ENCODE results near the gene DMC1.

The DMC1 gene

GRCh38 chr22:38564669-38565068 is 5.3 kb downstream of the DMC1 start:
- no peaks in the 10 kb centered on the region for H3K4me1 ChIP-seq (ENCODE audit: control insufficient read depth in 1 of 2, insufficient read depth in 2 of 2, low read length in 2 of 2)
- no peaks in the 10 kb centered on the region for H3K9me3 ChIP-seq (ENCODE audit: control insufficient read depth in 1 of 2, low read length in 2 of 2)
- no peak overlapping the region for H3K4me3 ChIP-seq (ENCODE audit: low read depth in 1 of 2, low read length in 2 of 2)
- H3K27me3 ChIP-seq (ENCODE audit: low read depth, low read length): no peaks in the 10 kb centered on the region
- H3K27ac ChIP-seq (ENCODE audit: low read length): no peak overlapping the region
- H3K36me3 ChIP-seq (ENCODE audit: control insufficient read depth in 1 of 2, insufficient read depth in 2 of 2, low read length in 2 of 2): no peaks in the 10 kb centered on the region

DNA sequence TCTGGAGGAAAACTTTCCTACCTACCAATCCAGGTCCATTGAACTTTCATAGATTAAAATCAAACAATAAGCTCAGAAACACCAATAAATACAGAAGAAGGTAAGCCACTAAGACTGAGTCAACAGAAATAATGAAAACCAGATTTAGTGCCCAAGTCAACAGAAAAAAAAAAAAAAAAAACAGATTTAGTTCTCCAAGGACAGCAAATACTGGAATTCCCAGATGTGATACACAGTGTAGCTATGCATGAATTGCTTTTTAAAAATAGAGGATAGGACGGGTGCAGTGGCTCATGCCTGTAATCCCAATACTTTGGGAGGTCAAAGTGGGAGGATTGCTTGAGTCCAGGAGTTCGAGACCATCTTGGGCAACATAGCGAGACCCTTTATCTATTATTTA is 15.7 kb downstream of the DMC1 start:
- H3K27me3 ChIP-seq (ENCODE audit: low read depth, low read length): no peaks in the 10 kb centered on the region
- no peaks in the 10 kb centered on the region for H3K9me3 ChIP-seq (ENCODE audit: control insufficient read depth in 1 of 2, low read length in 2 of 2)
- H3K36me3 ChIP-seq (ENCODE audit: control insufficient read depth in 1 of 2, insufficient read depth in 2 of 2, low read length in 2 of 2): no peaks in the 10 kb centered on the region
- no peak overlapping the region for H3K27ac ChIP-seq (ENCODE audit: low read length)
- no peaks in the 10 kb centered on the region for H3K4me1 ChIP-seq (ENCODE audit: control insufficient read depth in 1 of 2, insufficient read depth in 2 of 2, low read length in 2 of 2)
- H3K4me3 ChIP-seq (ENCODE audit: low read depth in 1 of 2, low read length in 2 of 2): no peak overlapping the region

GRCh38 chr22:38549101-38549894 is 20.7 kb downstream of the DMC1 start:
- Histone ChIP-seq H3K27me3 (ENCODE audit: low read depth, low read length) (no peaks in the 10 kb centered on the region), H3K27ac (ENCODE audit: low read length) (no peak overlapping the region), H3K9me3 (ENCODE audit: control insufficient read depth in 1 of 2, low read length in 2 of 2) (no peaks in the 10 kb centered on the region), H3K4me3 (ENCODE audit: low read depth in 1 of 2, low read length in 2 of 2) (no peak overlapping the region), H3K4me1 (ENCODE audit: control insufficient read depth in 1 of 2, insufficient read depth in 2 of 2, low read length in 2 of 2) (no peaks in the 10 kb centered on the region), H3K36me3 (ENCODE audit: control insufficient read depth in 1 of 2, insufficient read depth in 2 of 2, low read length in 2 of 2) (no peaks in the 10 kb centered on the region)

DNA sequence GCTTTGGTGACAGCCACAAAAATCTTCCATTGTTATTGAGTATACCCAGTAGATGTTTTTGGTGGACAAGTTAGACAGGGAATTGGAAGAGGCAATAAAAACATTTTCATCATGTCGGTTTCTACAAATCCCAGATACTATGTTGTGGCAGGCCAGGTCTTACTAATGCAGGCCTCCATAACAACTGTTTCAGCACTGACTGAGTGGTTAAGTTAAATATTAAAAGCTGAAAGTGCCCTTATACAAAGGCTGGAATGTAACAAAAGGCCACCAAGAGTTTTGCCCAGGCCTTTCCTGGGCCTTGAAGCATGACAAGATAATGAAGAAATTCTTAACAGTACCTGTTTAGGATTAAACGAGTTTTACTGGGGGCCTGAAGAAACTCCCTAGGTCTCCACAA is 29.3 kb downstream of the DMC1 start:
- H3K27ac ChIP-seq (ENCODE audit: low read length): no peak overlapping the region

GRCh38 chr22:38531251-38531938 is 38.6 kb downstream of the DMC1 start:
- no peak overlapping the region for H3K27ac ChIP-seq (ENCODE audit: low read length)
- no peak overlapping the region for H3K4me3 ChIP-seq (ENCODE audit: low read depth in 1 of 2, low read length in 2 of 2)
- H3K9me3 ChIP-seq (ENCODE audit: control insufficient read depth in 1 of 2, low read length in 2 of 2): no peaks in the 10 kb centered on the region
- no peaks in the 10 kb centered on the region for H3K36me3 ChIP-seq (ENCODE audit: control insufficient read depth in 1 of 2, insufficient read depth in 2 of 2, low read length in 2 of 2)
- no peaks in the 10 kb centered on the region for H3K27me3 ChIP-seq (ENCODE audit: low read depth, low read length)
- no peaks in the 10 kb centered on the region for H3K4me1 ChIP-seq (ENCODE audit: control insufficient read depth in 1 of 2, insufficient read depth in 2 of 2, low read length in 2 of 2)

More for the DNA sequence above, 29.3 kb downstream of the DMC1 start:
- Histone ChIP-seq H3K9me3 (ENCODE audit: control insufficient read depth in 1 of 2, low read length in 2 of 2) (peaks cover 3% of the 10 kb centered on the region in 2 donors), H3K36me3 (ENCODE audit: control insufficient read depth in 1 of 2, insufficient read depth in 2 of 2, low read length in 2 of 2) (no peaks in the 10 kb centered on the region), H3K4me1 (ENCODE audit: control insufficient read depth in 1 of 2, insufficient read depth in 2 of 2, low read length in 2 of 2) (no peaks in the 10 kb centered on the region), H3K27me3 (ENCODE audit: low read depth, low read length) (no peaks in the 10 kb centered on the region), H3K4me3 (ENCODE audit: low read depth in 1 of 2, low read length in 2 of 2) (no peak overlapping the region)

DNA sequence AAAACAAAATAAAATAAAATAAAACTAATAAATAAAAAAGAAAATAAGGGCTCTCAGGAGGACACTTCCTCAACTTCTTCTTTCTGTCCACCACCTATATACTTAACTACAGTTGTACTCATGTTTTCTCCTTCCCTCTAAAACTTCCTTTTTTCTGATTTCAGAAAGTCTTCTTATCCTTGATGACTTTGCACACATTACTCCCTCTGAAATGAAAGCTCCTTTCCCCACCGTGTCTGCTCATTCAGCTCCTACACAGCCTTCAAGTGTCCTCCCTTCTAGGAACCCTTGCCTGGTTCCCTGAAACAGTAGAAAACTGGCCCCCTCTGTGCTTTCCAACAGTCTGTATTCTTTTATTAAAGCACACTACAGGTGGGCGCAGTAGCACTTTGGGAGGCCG is 45.6 kb downstream of the DMC1 start:
- H3K4me1 ChIP-seq (ENCODE audit: control insufficient read depth in 1 of 2, insufficient read depth in 2 of 2, low read length in 2 of 2): no peaks in the 10 kb centered on the region
- no peak overlapping the region for H3K27ac ChIP-seq (ENCODE audit: low read length)
- H3K27me3 ChIP-seq (ENCODE audit: low read depth, low read length): no peaks in the 10 kb centered on the region
- no peaks in the 10 kb centered on the region for H3K9me3 ChIP-seq (ENCODE audit: control insufficient read depth in 1 of 2, low read length in 2 of 2)
- H3K4me3 ChIP-seq (ENCODE audit: low read depth in 1 of 2, low read length in 2 of 2): no peak overlapping the region
- no peaks in the 10 kb centered on the region for H3K36me3 ChIP-seq (ENCODE audit: control insufficient read depth in 1 of 2, insufficient read depth in 2 of 2, low read length in 2 of 2)

GRCh38 chr22:38523479-38523878 is 46.5 kb downstream of the DMC1 start:
- Histone ChIP-seq H3K9me3 (ENCODE audit: control insufficient read depth in 1 of 2, low read length in 2 of 2) (no peaks in the 10 kb centered on the region), H3K36me3 (ENCODE audit: control insufficient read depth in 1 of 2, insufficient read depth in 2 of 2, low read length in 2 of 2) (no peaks in the 10 kb centered on the region), H3K4me1 (ENCODE audit: control insufficient read depth in 1 of 2, insufficient read depth in 2 of 2, low read length in 2 of 2) (no peaks in the 10 kb centered on the region), H3K4me3 (ENCODE audit: low read depth in 1 of 2, low read length in 2 of 2) (no peak overlapping the region), H3K27me3 (ENCODE audit: low read depth, low read length) (no peaks in the 10 kb centered on the region), H3K27ac (ENCODE audit: low read length) (no peak overlapping the region)

GRCh38 chr22:38523029-38523428 is 47.0 kb downstream of the DMC1 start:
- Histone ChIP-seq H3K36me3 (ENCODE audit: control insufficient read depth in 1 of 2, insufficient read depth in 2 of 2, low read length in 2 of 2) (no peaks in the 10 kb centered on the region), H3K27ac (ENCODE audit: low read length) (no peak overlapping the region), H3K4me3 (ENCODE audit: low read depth in 1 of 2, low read length in 2 of 2) (no peak overlapping the region), H3K4me1 (ENCODE audit: control insufficient read depth in 1 of 2, insufficient read depth in 2 of 2, low read length in 2 of 2) (no peaks in the 10 kb centered on the region), H3K9me3 (ENCODE audit: control insufficient read depth in 1 of 2, low read length in 2 of 2) (no peaks in the 10 kb centered on the region), H3K27me3 (ENCODE audit: low read depth, low read length) (no peaks in the 10 kb centered on the region)

DNA sequence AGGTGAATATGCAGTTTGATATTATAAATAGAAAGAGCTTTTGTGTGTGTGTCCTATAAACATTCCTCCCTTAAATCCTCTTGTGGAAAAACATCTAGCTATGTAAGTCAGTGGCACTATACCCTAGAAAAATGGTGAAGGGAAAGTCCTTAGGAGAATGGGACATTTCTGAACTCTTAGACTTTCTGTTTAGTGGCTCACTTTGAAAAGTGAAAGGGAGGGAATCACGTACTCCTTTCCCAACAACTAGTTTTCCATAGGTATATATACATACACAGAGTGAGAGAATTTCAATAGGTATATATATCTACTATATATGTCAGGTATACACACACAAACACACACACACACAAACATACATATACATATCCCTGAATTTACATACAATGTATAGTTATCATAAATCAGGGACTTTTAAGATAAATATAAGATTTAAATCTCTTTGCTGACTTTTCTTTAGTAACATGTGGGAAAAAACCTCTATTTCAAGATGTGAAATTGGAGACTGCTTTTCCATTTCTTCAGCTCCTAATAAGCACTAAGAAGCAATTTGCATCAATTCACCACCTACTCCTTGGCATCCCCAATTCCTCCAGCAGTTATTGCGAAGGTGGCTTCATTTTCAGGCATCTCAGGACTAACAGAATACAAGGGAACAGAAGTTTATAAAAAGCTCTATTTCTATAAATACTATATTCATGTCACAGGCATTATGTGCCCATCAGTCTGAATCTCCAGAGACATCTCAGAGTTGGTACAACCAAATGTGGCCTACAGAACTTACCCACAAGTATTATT is 50.3 kb downstream of the DMC1 start:
- Histone ChIP-seq H3K27me3 (ENCODE audit: low read depth, low read length) (no peaks in the 10 kb centered on the region), H3K36me3 (ENCODE audit: control insufficient read depth in 1 of 2, insufficient read depth in 2 of 2, low read length in 2 of 2) (no peaks in the 10 kb centered on the region), H3K9me3 (ENCODE audit: control insufficient read depth in 1 of 2, low read length in 2 of 2) (no peaks in the 10 kb centered on the region), H3K27ac (ENCODE audit: low read length) (no peak overlapping the region), H3K4me1 (ENCODE audit: control insufficient read depth in 1 of 2, insufficient read depth in 2 of 2, low read length in 2 of 2) (no peaks in the 10 kb centered on the region), H3K4me3 (ENCODE audit: low read depth in 1 of 2, low read length in 2 of 2) (no peak overlapping the region)

DNA sequence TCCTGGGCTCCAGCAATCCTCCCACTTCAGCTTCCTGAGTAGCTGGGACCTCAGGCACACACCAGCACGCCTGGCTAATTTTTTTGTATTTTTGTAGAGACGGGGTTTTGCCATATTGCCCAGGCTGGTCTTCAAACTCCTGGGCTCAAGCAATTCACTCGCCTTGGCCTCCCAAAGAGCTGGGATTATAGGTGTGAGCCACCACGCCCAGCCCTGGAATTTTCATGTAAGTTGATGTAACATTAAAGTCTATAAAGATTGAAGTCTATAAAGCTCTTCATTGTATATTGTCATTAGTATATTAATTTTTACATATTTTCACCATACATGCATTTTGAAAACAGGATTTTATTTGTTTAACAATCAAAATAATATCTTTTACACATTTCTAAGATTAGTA is 51.4 kb downstream of the DMC1 start:
- Histone ChIP-seq H3K36me3 (ENCODE audit: control insufficient read depth in 1 of 2, insufficient read depth in 2 of 2, low read length in 2 of 2) (no peaks in the 10 kb centered on the region), H3K9me3 (ENCODE audit: control insufficient read depth in 1 of 2, low read length in 2 of 2) (no peaks in the 10 kb centered on the region), H3K27ac (ENCODE audit: low read length) (no peak overlapping the region), H3K4me3 (ENCODE audit: low read depth in 1 of 2, low read length in 2 of 2) (no peak overlapping the region), H3K27me3 (ENCODE audit: low read depth, low read length) (no peaks in the 10 kb centered on the region), H3K4me1 (ENCODE audit: control insufficient read depth in 1 of 2, insufficient read depth in 2 of 2, low read length in 2 of 2) (no peaks in the 10 kb centered on the region)

- Histone ChIP-seq H3K27me3 (ENCODE audit: low read depth, low read length) (no peaks in the 10 kb centered on the region), H3K4me1 (ENCODE audit: control insufficient read depth in 1 of 2, insufficient read depth in 2 of 2, low read length in 2 of 2) (no peaks in the 10 kb centered on the region), H3K9me3 (ENCODE audit: control insufficient read depth in 1 of 2, low read length in 2 of 2) (no peaks in the 10 kb centered on the region), H3K36me3 (ENCODE audit: control insufficient read depth in 1 of 2, insufficient read depth in 2 of 2, low read length in 2 of 2) (no peaks in the 10 kb centered on the region), H3K27ac (ENCODE audit: low read length) (no peak overlapping the region), H3K4me3 (ENCODE audit: low read depth in 1 of 2, low read length in 2 of 2) (no peak overlapping the region)
Observed at GRCh38 chr22:38513063-38513462, 56.9 kb downstream of the DMC1 start.

All from muscle layer of duodenum (tissue), 2 donors.